GM19468 (cell line): ENCODE results near the gene EPHA3.

Experiments
- ATAC-seq: cut with Tn5 transposase; IDR thresholded peaks from one replicate; pipeline ENCODE4 v1.9.1; 2021; ENCODE audit warnings: mild to moderate bottlenecking, moderate library complexity, moderate number of reproducible peaks; ENCODE audit not compliant: unreplicated experiment; ENCODE audit errors: extremely low read depth

The EPHA3 gene

DNA sequence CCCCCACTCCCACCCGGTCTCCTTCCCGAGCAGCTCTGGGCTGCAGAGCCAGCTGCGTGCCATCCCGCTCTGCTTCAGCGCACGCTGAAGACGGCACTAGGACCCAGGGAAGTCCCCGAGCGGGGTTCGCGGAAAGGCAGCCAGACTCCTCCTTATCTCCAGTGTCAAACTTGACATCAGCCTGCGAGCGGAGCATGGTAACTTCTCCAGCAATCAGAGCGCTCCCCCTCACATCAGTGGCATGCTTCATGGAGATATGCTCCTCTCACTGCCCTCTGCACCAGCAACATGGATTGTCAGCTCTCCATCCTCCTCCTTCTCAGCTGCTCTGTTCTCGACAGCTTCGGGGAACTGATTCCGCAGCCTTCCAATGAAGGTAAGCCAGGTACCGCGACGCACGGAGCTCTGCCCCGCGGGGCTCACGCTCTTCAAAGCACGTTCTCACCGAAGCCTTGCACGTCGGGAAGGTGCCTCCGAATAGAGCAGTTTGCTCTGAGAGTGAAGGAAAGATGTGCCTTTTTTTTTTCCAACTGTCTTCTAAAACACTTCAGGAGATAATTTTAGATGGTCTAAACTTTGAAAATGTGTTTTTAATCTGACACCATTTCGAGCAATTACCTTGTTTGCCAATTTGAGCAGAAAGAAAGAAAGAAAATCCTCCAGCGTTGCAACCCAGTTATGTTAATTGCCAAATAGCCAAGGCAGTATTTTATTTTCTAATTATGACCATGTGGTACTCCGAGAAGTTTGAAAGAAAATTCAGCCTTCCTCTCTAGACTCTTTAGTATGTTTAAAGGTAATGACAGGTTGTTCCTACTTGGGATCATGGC lies at the start of gene EPHA3:
EPHA3 (plus strand) TSS at position 161 of the 830 bp plus-strand sequence; CDS start at position 289, 128 bp downstream.
- ATAC-seq, result peak; percentile 93

DNA sequence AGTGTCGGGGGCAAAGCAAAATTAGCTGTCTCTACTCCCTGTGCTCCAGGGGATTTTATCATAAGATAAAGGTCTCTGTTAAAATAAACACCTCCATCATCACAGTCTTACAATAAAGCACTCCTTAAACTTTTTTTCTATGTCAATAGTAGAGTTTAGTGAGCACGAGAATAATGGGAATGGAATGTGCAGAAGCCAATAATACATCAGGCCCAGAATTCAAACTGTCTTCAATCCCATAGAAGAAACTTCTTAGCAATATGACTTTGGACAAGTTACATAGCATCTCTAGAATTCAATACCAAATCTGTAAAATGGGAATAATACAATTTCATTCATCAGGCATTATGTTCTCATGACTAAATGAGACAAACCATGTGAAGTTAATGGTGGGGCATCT lies 49.0 kb upstream of the EPHA3 start:
- no peak for ATAC-seq

DNA sequence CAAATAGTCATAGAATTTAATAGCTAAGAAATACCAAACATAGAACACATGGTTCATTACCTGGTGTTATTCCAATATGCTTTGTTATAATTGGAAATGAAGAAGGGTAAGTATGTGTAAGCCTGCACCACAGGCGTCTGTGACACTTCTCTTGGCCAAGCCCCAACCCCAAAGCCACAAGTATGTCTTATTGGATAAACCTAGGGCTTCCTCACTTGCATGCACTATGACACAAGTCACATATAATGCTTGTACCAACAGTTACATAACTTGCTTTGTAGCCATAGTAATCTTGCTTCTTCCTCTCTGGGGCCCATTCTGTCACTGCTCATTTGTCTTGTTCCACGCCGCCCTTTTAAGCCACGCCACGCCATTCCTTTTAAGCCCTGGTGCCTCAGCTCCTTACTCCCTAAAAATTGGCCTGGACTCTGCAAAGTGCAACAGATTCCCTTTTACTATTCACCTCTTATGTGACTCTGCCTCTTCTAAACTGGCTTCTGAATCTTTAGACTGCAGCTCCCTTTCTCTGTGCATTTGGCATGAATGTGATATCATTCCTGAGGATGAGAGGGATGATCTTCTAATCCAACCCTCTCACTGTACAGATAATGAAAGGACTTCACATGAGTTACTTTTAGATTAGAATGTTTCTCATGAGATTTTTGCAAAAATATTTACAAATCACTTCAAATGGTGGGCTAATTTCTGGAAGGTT lies 48.1 kb upstream of the EPHA3 start:
- ATAC-seq, result no peak

DNA sequence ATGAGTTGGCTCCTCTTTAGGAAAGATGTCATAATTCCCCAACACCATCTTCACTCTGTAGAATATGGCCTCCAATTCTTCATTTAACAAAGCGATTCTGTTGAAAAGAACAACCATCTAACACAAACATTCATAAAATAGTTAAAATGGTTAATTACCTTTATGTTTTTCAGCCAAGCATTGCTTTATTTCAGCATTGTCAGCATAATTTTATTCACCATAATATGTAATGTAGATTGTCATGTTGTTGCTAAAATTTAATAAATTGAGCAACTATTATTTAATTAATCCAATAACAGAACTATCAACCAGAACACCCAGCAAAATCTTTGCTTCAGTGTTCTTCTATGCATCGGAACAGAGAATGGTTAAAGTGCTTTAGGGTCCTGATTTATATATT lies 46.2 kb upstream of the EPHA3 start:
- no peak for ATAC-seq

DNA sequence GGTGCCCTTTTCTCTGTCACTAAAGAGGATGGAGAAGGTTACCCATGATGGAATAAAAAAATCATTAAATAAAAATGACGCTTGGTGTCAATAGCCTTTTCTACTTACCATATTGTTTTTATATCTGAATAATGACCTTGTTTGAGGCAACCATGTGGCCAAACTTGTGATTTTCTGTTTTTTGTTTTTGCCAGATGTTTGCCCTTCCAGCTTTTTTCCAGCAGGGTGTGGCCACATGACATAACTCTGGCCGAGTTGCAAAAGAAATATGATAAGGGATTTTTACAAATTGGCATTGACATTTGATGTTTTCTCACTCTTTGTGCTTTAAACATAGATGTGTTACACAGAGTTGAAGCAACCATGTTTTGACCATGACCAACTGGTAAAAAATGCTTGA lies 39.7 kb upstream of the EPHA3 start:
- ATAC-seq, result no peak

DNA sequence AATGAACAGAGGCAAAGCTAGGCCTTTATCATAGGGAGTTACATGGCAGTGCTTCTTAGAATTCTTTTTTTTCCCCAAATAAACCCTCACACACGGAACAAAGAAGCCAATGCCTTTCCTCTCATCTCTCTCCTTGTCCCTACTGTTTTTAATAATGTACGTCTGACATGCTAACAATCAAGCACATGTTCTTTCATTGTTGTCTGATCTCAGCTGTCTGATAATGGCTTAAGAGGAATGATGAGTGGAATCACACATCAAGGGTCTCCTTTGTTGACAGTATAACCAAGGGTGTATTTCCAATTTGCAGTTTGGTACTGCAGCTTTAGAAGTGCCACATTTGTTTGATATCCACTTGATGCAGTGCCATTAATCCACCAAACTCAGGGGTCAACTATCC lies 34.8 kb upstream of the EPHA3 start:
- no peak for ATAC-seq

DNA sequence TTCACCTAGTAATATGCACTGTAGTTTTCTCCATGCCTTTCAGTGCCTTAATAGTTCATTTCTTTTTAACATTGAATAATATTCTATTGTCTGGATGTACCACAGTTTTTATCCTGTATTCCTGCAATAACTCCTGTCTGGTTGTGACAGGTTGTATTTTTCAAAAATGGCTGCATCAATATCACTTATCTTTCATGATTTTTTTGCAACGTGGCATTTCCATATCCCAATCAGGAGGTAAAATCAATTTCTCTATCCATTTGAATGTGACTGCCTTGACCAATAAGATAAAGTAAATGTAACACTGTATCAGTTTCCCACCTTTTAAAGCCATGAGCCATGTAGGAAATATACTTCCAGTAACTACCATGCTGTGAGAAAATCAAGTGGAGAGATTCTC lies 27.5 kb upstream of the EPHA3 start:
- no peak for ATAC-seq

DNA sequence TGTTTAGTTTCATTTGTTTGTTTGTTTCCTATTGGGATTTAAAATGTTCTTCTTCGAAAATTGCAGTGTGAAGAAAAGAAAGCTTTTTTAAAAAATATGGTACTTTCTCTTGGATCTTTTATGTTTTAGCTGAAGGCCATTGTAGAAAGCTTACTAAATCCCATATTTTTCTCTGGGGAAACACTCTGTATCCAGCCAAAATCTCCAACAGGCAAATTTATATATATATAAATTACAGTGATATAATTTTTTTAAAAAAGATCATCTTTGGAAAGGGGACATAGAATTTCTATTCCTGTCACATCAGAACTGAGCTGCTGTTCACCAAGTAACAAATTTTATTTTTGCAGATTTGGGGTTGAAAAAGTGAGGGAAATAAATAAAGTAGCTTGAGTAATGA lies 19.6 kb upstream of the EPHA3 start:
- no peak for ATAC-seq

DNA sequence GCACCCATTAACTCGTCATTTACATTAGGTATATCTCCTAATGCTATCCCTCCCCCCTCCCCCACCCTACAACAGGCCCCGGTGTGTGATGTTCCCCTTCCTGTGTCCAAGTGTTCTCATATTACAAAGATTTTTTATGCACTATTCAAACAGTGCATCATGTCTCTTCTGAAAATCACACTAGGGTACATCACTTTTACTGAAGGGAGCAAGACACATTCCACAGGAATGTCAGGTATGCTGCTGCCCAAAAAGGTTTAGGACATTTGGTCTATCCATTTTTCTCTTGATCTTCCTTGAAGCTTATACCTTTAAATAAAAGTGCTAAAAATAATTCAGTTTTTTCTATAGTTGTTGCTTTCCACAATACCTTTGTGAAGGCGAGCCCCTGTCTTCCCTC lies 9.2 kb upstream of the EPHA3 start:
- ATAC-seq, result no peak

DNA sequence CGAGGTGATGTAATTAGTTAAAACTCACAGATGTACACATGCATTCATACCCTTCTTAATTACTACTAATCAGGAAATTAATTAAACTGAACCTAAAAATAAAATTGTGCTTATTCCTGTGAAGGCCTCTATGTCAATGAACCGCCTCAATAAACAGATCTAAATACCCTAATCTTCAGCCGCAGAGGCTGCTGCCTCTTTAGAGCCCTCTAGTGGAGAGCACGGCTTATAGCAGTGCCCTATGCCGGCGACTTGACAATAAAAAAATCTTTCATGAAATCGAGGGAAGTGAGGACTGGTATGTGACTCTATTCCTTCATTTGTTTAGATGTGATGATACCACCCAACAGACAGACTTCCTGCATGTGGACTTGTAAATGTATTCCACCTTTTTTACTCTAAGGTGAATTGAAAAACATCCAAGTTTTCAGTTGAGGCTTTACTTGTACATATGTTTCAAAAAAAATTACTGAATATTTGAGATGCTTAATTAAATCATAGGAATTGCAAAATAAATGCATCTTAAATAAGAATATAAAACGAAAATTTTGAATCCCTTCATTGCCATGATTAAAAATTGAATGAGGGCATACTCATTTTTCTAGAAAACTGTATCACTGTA lies 8.3 kb upstream of the EPHA3 start:
- peak; percentile 88 for ATAC-seq

DNA sequence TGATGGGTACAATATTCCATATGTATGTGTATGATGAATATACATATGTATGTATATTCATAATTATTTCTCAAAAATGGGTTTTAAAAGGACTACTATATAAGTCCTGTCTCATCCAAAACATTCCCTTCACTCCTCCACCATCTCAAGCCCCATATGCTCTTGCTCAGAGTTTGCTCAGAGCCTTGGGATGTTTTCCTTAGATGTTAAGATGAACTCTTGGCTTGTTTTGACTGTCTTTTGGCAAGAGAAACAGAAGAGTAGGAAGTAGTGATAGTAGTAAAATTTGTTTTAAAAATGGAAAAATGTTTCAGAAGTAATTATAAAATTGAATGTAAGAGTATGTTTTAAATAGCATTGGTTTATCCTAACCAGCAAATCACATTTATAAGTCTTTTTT lies 6.2 kb upstream of the EPHA3 start:
- no peak for ATAC-seq

DNA sequence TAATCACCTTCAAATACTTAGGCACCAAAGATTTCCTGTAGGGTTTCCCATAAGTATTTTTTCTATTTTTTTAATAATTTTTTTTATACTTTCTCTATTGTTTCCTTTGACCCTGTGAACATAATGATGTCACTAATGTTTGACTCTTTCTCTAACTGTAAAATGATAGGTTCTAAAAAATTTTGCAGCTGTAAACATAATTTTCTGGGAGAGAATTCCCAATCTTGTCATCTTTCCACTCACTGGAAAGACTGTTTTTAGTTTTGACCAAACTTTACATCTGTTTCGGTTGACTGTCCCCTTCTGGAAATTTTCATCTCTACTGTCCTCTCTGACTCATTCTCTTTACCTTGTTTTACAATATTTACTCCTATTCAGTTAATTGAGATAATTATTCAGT lies 5.5 kb upstream of the EPHA3 start:
- ATAC-seq, result no peak

DNA sequence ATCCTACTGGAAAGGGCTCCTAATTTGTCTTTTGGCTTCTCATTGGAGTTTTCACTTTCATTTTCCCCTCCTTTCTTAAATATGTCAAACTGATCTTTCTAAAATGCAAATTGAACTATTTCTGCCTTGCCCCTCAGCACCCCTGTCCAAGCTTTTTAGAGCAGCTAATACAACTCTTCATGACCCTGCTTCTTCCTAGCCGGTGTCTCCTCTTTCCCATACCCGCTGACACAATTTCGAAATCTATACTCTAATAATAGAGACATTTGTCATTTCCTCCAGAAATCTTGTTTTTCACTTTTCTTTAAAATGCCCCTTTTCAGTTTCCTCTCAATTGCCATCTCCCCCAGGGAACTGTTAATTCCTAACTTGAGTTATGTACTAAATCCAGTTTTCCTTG lies 2.9 kb upstream of the EPHA3 start:
- ATAC-seq, result no peak

DNA sequence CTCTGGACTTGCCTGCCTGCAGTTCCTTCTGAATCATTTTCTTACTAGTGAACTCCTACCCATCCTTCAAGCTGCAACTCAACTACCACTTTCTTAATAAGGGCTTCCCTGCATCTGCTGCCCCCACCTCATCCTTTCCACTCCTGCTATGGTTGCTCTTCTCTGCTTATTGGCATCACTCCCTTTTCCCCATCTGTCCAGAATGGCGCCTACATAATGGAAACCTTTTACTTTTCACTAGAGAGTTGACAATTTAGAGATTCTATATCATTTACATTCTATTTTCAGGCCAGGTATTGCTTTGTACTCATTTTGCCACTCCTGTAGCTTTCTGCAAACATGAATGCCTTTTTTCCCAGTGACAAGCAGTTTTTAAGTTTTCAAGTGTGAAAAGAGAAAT lies 1.9 kb upstream of the EPHA3 start:
- ATAC-seq, result no peak

DNA sequence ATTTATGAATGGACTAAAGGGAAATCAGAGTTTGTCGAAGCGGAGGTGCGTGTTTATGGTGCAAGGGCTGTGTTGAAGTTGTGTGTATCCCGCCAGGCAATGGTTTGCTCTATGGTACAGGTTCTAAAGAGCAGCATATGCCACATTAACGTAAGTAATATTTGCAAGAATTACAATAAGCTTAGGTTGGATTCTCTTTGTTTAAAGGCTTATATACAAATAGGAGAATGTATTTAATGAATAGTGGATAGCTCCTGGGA lies 800 bp downstream of the EPHA3 start:
- no peak for ATAC-seq

DNA sequence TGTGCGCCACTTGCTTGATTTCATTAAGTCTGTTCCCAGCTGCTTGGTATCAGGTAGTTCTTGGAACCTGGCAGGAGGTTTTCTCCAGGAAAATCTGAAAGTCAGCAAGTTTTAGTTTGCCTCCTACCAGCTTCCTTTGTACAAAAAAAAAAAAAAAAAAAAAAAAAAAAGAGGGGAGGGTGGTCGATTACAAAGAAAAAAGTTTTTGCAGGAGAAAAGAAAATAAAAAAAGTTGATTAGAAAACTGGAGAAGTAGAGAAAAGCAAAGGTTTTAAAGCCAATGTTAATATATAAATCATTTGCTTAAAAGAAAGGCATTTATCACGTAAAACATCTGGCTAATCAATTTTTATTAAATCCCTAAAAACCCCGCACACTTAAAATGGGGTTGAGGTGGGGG lies 5.9 kb downstream of the EPHA3 start:
- no peak for ATAC-seq

DNA sequence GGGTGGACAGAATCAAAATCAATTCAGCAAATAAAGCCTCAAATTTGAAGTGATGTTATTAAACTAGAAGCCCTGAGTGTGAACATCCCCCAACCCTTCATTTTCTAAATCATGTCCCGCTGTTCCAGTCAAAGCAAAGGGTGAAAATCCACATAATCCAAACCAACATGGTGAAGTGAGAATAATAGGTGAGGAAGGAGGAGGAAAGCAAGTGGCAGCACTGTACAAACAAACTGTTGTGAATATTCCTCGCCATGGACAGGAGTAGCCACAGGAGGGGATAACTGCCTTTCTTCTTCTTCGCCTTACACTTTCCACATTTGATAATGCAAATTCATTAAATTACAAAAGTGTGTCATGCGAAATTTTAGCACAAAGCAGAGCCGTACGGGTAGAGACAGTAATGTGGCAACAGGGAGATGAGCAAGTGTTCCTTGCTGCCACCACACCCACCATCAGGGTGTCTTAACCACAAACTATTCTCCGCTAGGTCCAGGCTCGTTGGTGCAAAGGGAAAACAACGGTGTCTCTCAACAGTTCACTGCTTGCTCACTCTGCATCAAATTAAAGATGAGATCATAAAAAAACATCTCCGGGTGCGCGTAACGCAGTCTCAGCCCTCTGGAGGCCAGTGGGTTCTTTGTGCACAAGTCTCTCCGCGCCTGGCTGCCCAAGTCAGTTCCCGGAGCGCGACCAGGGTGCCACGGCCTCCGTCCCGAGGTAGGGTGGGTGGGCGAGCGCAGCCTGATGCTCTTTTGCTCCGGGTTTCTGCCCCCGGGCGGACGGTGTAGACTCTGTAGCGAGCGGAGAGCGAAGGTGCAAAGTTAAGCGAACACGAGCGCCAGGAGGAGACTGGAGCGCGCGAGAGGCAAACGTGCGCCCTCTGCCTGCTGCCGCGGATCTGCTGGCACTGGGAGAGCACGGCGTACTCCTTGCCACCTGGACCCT lies 6.7 kb downstream of the EPHA3 start:
- peak; percentile 52 for ATAC-seq

DNA sequence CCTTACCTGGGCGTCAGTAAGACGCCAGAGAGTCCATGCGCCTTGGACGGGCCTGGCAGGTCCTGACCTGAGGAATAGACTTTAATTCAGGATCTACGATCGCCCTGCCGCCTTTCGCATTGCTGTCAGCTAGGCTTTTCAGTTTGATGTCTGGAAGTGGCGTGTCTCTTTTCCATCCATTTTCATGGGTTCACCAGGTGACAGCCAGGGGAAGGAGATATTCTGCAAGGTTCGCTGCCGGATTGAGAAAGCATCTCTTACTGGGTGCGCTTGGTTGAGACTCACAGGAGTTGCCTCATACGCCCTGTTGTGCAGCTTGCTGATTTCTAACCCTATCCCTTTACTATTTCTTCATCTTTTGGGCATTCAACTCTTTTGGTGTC lies 7.4 kb downstream of the EPHA3 start:
- ATAC-seq, result no peak

DNA sequence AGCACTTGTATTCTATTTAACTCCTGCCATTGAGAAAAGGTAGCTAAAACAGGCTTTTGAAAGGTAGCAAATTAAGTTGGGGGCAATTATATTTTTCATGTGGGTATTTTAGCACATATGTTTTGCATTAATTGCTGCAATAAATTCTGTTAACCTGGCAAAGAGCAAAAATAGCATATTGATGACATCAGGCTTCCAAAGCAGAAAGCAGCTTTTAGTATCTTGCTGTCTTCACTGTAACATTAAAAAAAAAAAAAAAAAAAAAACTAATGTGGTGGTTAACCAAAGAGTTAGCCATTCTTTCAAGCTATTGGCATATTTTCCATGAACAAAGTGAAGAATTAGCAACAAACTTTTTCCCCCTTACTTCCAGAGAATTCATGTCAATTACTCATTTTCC lies 9.1 kb downstream of the EPHA3 start:
- ATAC-seq, result no peak

DNA sequence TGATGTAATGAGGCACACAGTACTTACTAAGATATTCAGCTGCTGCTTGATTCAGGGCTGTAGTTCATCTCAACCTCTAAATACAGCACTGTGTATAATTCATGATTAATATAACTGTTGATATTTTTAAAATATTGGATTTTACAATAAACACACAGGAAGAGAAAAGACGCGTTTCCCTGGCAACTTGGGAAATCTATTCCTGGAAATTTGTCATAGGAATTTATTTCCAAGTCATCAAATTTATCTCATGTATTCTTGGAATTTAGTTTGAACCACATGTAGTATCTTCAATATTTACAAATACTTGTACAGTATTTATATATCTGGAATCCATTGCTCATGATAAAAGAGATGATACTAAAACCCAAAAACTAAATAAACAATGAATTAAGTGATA lies 30.6 kb downstream of the EPHA3 start:
- ATAC-seq, result no peak

DNA sequence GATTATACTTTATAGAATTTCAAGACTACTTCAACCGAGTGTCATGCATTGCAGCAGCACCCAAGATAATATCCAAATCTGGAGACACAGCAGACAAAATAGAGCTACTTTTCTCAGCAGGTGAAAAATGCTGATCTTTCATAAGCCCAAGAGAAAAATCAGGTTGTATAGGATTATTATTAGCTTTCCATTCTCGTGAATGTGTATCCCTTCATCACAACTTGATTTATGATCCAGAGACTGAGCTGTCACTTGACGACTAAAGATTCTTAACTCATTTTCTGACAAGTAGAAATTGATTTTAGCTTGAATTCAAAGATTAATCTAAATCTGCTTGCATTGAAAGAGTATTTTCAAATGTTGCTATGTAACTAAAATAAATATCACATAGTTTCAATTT lies 32.4 kb downstream of the EPHA3 start:
- ATAC-seq, result no peak
